RPMI8226 (cell line): ENCODE results near the gene SMAD4.
"Not testable (repeated sequence)": the region's sequence is repeated elsewhere in the genome, so short reads cannot be mapped to it uniquely, and the experiment has no call there.

ENCODE experiments used
- DNase-seq: peaks from one replicate; pipeline ENCODE4 v3.0.0-alpha.2; 2015

Gene SMAD4

DNA sequence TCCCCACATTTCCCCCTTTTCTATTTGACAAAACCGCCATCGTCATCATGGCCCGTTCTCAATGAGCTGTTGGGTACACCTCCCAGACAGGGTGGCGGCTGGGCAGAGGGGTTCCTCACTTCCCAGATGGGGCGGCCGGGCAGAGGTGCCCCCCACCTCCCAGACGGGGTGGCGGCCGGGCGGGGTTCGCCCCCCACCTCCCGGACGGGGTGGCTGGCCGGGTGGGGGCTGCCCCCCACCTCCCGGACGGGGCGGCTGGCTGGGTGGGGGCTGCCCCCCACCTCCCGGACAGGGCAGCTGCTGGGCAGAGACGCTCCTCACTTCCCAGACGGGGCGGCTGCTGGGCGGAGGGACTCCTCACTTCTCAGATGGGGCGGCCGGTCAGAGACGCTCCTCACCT is 87.0 kb downstream of the SMAD4 start:
- DNase-seq = not testable (repeated sequence)

- not testable (repeated sequence) for DNase-seq
Observed at GRCh38 chr18:51119561-51119960, 89.5 kb downstream of the SMAD4 start.

DNA sequence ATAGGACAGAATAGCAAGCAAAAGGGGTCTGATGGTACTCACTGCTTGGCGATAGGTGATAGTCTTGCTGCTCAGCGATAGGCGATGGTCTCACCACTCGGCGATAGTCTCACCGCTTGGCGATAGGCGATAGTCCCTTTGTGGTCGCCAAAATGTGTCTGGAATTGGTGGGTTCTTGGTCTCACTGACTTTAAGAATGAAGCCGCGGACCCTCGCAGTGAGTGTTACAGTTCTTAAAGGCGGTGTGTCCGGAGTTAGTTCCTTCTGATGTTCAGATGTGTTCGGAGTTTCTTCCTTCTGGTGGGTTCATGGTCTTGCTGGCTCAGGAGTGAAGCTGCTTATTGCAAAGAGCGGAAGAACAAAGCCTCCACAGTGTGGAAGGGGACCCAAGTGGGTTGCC is 90.0 kb downstream of the SMAD4 start:
- not testable (repeated sequence) for DNase-seq

- DNase-seq = no peak
Observed at GRCh38 chr18:51120809-51121596, 91.0 kb downstream of the SMAD4 start.

DNA sequence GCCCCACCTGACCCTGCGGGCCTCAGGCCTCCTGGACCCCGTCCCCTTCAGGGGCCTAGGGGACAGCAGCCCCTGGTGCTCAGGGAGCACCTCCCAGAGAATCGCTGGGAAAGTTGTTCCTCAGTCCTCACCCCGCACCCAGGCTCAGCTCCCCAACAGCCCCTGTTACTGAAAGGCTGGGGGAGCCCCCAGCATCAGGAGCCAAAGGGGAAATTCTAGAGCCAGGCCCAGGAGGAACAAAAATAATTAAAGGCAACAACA is 91.5 kb downstream of the SMAD4 start:
- no peak for DNase-seq

GRCh38 chr18:51122266-51123045 is 92.4 kb downstream of the SMAD4 start:
- DNase-seq = no peak

DNA sequence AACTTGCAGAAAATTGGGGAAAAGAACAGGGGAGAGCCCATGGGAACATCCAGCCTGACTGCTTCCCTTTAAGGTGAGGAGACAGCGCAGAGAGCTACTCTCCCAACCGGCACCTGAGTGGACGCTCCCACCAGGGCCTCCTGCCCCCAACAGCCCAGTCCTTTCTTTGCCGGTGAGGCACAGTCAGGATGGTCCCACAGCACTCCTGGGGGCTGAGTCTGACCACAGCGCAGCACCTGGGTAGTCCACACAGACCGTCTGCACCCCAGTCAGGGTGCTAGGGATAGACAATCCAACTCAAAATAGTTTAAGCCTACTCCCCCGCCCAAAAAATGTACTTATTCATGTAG is 93.0 kb downstream of the SMAD4 start:
- no peak for DNase-seq

GRCh38 chr18:51123481-51123880 is 93.5 kb downstream of the SMAD4 start:
- no peak for DNase-seq

GRCh38 chr18:51123936-51124486 is 94.0 kb downstream of the SMAD4 start:
- DNase-seq = no peak

DNA sequence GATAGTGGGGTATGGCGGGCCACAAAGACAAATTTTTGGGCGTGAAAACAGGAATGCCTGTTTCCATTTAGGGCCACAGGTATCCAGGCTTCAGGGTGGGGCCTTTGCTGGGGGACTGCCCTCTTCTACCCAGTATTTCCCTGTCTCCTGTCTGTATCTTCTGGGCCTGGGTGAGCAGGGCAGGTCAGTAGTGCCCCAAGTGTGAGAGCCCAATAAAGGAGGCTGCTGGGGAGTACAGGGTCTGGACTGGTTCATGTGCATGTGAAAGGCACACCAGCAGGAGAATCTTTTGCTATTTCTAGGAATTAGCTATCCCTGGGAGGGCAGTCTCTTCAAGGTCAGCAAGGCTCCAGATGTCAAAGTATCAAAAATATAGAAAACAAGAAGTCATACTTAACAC is 96.0 kb downstream of the SMAD4 start:
- no peak for DNase-seq

DNA sequence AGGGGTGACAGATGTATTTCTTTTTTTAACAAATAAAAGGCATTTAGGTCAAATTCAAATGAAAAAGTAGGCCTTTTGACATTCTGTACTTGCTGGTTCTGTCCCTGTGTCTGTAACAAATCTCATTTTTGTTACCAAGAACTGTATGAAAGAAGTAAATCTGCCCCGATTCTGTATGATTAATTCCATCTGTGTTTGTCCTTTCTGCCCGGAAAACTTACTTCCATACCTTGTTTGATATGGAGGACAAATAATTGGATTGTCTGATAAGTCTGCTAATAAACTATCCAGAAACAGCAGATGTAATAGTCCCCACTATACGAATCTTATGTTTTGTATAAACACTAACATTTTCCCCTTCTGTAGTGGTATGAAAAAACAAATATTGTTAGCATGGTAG is 97.7 kb downstream of the SMAD4 start:
- no peak for DNase-seq

DNA sequence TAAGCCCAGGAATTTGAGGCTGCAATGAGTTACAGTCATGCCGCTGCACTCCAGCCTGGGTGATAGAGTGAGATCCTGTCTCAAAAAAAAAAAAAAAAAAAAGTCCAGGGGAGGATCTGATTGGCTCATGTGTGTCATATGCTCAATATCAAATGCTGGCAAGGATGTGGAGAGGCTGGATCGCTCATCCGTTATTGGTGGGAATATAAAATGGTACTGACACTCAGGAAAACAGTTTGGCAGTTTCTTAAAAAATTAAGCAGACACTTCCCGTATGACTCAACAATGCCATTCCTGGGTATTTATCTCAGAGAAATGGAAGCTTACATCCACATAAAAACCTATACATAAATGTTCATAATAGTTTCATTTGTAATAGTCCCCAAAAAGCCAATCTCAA is 98.5 kb downstream of the SMAD4 start:
- no peak for DNase-seq

DNA sequence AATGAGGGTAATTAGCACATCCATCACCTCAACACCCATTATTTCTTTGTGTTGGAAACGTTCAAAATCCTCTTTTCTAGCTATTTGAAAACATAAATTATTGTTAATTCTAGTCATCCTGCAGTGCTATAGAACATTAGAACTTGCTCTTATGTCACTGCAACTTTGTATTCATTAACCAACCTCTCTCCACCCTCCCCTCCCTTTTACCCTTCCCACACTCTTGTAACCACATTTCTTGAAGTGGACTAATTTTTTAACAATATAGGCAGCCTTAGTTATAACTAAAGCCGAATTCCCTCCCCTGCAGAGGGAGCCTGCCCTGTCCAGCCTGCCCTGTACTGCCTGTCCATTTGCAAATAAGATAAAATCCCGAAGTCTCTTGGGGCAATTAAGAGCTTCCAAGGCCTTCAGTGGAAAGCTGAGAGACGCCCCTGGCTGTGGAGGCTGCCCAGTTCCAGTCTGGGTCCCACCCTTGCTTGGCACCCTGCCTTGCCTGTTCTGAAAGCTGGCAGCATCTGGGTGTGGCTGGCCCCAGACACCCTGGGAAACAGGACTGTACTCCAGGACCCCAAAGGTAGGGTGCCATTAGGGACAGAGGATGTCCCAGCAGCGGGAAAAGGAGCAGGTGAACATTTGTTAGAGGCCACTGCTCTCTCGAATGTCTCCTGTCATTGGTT is 102.4 kb downstream of the SMAD4 start:
- DNase-seq = no peak

DNA sequence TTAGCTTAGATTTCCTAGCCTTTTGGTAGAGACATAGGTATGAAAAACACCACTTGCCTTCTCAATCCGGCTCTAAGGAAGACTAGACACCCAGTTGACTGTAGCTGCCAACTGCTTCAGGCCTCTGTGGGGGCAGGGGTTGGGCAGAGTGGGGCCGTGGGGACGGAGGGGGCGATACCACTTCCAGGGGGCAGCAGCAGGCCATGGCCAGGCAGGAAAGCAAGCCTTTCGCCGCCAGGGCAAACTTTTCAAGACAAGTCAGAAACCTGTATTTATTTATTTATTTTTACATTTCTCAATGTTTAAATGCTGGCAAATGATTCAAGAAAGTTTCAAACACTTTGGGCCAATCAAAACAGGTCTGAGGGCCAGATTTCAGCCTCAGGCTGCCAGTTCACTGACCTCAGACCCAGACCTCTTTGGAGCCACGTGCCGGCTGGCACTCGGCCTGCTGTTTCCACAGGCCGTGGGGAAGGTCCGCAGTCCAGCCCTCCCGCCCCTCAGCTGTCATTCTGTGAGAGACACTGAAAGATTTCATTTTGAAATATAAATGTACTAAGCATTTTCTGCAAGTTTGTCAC is 103.7 kb downstream of the SMAD4 start:
- no peak for DNase-seq
